HepG2 (cell line): ENCODE measurements around the gene ZBTB4. TPM values are rescaled to one million over a fixed set of nuclear protein-coding genes. Genes with fewer than 3 reads are reported as not detected.

Experiments used
- ATAC-seq: fragments of 200-7000 bp; cut with Tn5 transposase; 3 replicates; pipeline ENCODE4 v1.9.1; 2020; ENCODE audit warnings: mild to moderate bottlenecking, moderate library complexity
- BruUV-seq: library from RNA; stranded (reverse); fragments of 400-500 nt; replicated peaks from 2 replicates; lab custom pipeline; 2021; lab: Mats Ljungman, UMichigan
- CTCF ChIA-PET: fragments of 300-600 bp; formaldehyde crosslinking; extraction: SDS; loops from one replicate; lab custom pipeline; 2021; ENCODE audit warnings: low total read pairs, inconsistent platforms, low intra/inter-chr PET ratio; lab: Yijun Ruan, JAX
- POLR2A ChIA-PET: fragments of 350-600 bp; sonication (Branson Sonifier 250); formaldehyde crosslinking; loops from one replicate; lab custom pipeline; 2020; ENCODE audit warnings: antibody characterized with exemption, inconsistent platforms; lab: Yijun Ruan, JAX
- DNase-seq: peaks from one replicate; pipeline ENCODE4 v3.0.0-alpha.2; 2015; ENCODE audit warnings: low spot score
- FAIRE-seq: peaks from 3 replicates; lab custom pipeline; 2011; peaks lifted over from hg19 to GRCh38; lab: Jason Lieb, UNC
- H2AFZ ChIP-seq: one replicate; pipeline ENCODE4 v1.6.1; 2011; ENCODE audit warnings: low read length, inconsistent platforms
- H3K27ac ChIP-seq: fragments of 300-600 bp; 3 replicates; pipeline ENCODE4 v1.8.0; 2011; ENCODE audit warnings: mixed run types, mild to moderate bottlenecking, mixed read lengths, low read length, inconsistent platforms; ENCODE audit not compliant: insufficient read depth; ENCODE audit errors: extremely low read length
- H3K27me3 ChIP-seq, 2 experiments: fragments of 200-600 bp in 1 of 2; 2 replicates in 1 of 2; 3 replicates in 1 of 2; pipeline versions ENCODE4 v1.6.0 to v1.8.0; 2011; ENCODE audit warnings: low read length in 2 of 2, mild to moderate bottlenecking in 2 of 2, moderate library complexity in 2 of 2, inconsistent platforms in 1 of 2; ENCODE audit not compliant: insufficient read depth in 2 of 2, control insufficient read depth in 1 of 2
- H3K36me3 ChIP-seq, 2 experiments: fragments of 200-600 bp in 1 of 2; replicated peaks in 1 of 2; 2 replicates in 1 of 2; 3 replicates in 1 of 2; pipeline versions ENCODE4 v1.5.1 to v1.8.0; 2011; ENCODE audit warnings: low read length in 2 of 2, inconsistent platforms in 1 of 2; ENCODE audit not compliant: insufficient read depth in 2 of 2, control insufficient read depth in 1 of 2
- H3K4me1 ChIP-seq: 2 replicates; pipeline ENCODE4 v1.5.1; 2012; ENCODE audit warnings: low read length, inconsistent platforms; ENCODE audit not compliant: insufficient read depth
- H3K4me2 ChIP-seq: 2 replicates; pipeline ENCODE4 v1.6.0; 2011; ENCODE audit warnings: low read depth, low read length, inconsistent platforms
- H3K4me3 ChIP-seq, 3 experiments: fragments of 200-600 bp in 1 of 3; sonication (generic), shearing (Covaris generic) in 1 of 3; replicated peaks in 1 of 3; 2 replicates each; pipeline ENCODE4 v1.5.1; 2011 to 2016; ENCODE audit warnings: low read length in 3 of 3, inconsistent platforms in 2 of 3, low read depth in 2 of 3, mild to moderate bottlenecking in 2 of 3, control low read depth in 1 of 3, mixed read lengths in 1 of 3; ENCODE audit not compliant: insufficient read depth in 1 of 3
- H3K79me2 ChIP-seq: one replicate; pipeline ENCODE4 v1.6.1; 2011; ENCODE audit warnings: low read length, inconsistent platforms; ENCODE audit not compliant: insufficient read depth
- H3K9ac ChIP-seq: 2 replicates; pipeline ENCODE4 v1.6.0; 2011; ENCODE audit warnings: mild to moderate bottlenecking, low read depth, low read length, inconsistent platforms; ENCODE audit not compliant: insufficient read depth
- H3K9me3 ChIP-seq: 2 replicates; pipeline ENCODE4 v1.5.1; 2012; ENCODE audit warnings: mild to moderate bottlenecking, low read length
- H4K20me1 ChIP-seq: 2 replicates; pipeline ENCODE4 v1.6.0; 2011; ENCODE audit warnings: inconsistent platforms, mild to moderate bottlenecking, low read length, moderate library complexity; ENCODE audit not compliant: insufficient read depth
- ATAD3A ChIP-seq: sonication (generic); formaldehyde crosslinking; IDR thresholded peaks from 2 replicates; pipeline ENCODE4 v1.4.0; 2020; ENCODE audit warnings: missing genetic modification reagents
- HNF1B ChIP-seq: sonication (generic); formaldehyde crosslinking; IDR thresholded peaks from 2 replicates; pipeline ENCODE4 v1.5.1; 2020; ENCODE audit warnings: mild to moderate bottlenecking, moderate library complexity, missing genetic modification reagents
- MAFF ChIP-seq: IDR thresholded peaks from 2 replicates; pipeline ENCODE4 v1.6.1; 2011; ENCODE audit warnings: low read depth, low read length, improper control_type of control experiment
- SUZ12 ChIP-seq: fragments of 150-350 bp; IDR thresholded peaks from 2 replicates; pipeline ENCODE4 v1.6.1; 2014; ENCODE audit warnings: low read depth, low read length
- TEAD3 ChIP-seq: optimal IDR thresholded peaks from 2 replicates; pipeline ENCODE3; 2016; ENCODE audit warnings: borderline replicate concordance
- TOE1 ChIP-seq: sonication (generic); formaldehyde crosslinking; IDR thresholded peaks from 2 replicates; pipeline ENCODE4 v1.4.0; 2020; ENCODE audit warnings: mild to moderate bottlenecking, missing genetic modification reagents
- ZBTB4 ChIP-seq: sonication (generic); formaldehyde crosslinking; IDR thresholded peaks from 2 replicates; pipeline ENCODE4 v1.4.0; 2020; ENCODE audit warnings: missing genetic modification reagents, mild to moderate bottlenecking, borderline replicate concordance
- ZNF12 ChIP-seq: sonication (generic); formaldehyde crosslinking; IDR thresholded peaks from 2 replicates; pipeline ENCODE4 v1.5.0; 2020; ENCODE audit warnings: missing genetic modification reagents
- ZNF264 ChIP-seq: sonication (generic); formaldehyde crosslinking; IDR thresholded peaks from 2 replicates; pipeline ENCODE4 v1.4.0; 2020; ENCODE audit warnings: missing genetic modification reagents
- ZNF83 ChIP-seq: sonication (generic); formaldehyde crosslinking; IDR thresholded peaks from 2 replicates; pipeline ENCODE4 v1.4.0; 2020; ENCODE audit warnings: missing genetic modification reagents, mild to moderate bottlenecking, borderline replicate concordance
- WGBS: methylation state at CpG from one replicate; pipeline ENCODE4 v1.1.6; 2017; ENCODE audit warnings: low lambda C conversion rate; 5-methylcytosine and 5-hydroxymethylcytosine counted together
- in situ Hi-C: cut with HindIII; loops from 2 replicates; pipeline ENCODE4 v1.10.0; 2017; ENCODE audit warnings: low pct_unique_long_range_greater_than_20kb; ENCODE audit not compliant: extremely low pct_ligation_motif_present
- intact Hi-C: fragments of 100-400 bp; cut with micrococcal nuclease; formaldehyde crosslinking; loops from one replicate; pipeline ENCODE4 v1.10.0; 2022; ENCODE audit not compliant: unreplicated experiment
- polyA plus RNA-seq, 8 experiments: library from polyadenylated mRNA; depleted of rRNA in 3 of 8; stranded (reverse) in 7 of 8; unstranded in 1 of 8; fragments of >200 nt; fragmentation: Illumina TruSeq in 4 of 8; extraction: Trizol in 4 of 8; gene quantifications; 2 replicates each; pipeline versions ENCODE4 v1.2.1 to v1.2.3, GENCODE V29; 2011 to 2016; ENCODE audit warnings: low read depth in 4 of 8, missing spikeins in 1 of 8, mixed read lengths in 1 of 8; ENCODE audit not compliant: insufficient read depth in 1 of 8
- total RNA-seq, 5 experiments: library from RNA; depleted of rRNA; stranded (reverse); fragments of >200 nt; fragmentation: Illumina TruSeq; extraction: Trizol; gene quantifications; 2 replicates each; pipeline ENCODE4 v1.2.3, GENCODE V29; 2016; ENCODE audit warnings: low read depth in 1 of 5

The ZBTB4 gene
- total and polyA plus RNA-seq, 2 of the 13 experiments (the other 11 are each of a cell fraction or from before 2014, with no cell fraction given): 4.3 to 7.4 TPM

- 52% methylated on average over 7 of the region's 7 CpGs for WGBS
- H4K20me1 ChIP-seq: no peaks in the 10 kb centered on the region
- H3K4me1 ChIP-seq: peaks cover 60% of the 10 kb centered on the region
- peak overlapping the region; percentile 94 for H3K4me2 ChIP-seq
- intact Hi-C loops (no loop called here), in situ Hi-C loops (no loop called here)
- no peaks in the 10 kb centered on the region for H3K9me3 ChIP-seq
- H3K79me2 ChIP-seq: no peaks in the 10 kb centered on the region
- BruUV-seq: no TSS peak
- no peak for FAIRE-seq
- TF ChIP-seq TEAD3 (no peak), TOE1 (CRISPR knock-in tag) (no peak), MAFF (no peak), ZNF83 (CRISPR knock-in tag) (no peak), SUZ12 (no peak), HNF1B (no peak), ZNF12 (no peak), ZBTB4 (CRISPR knock-in tag) (no peak), ATAD3A (CRISPR knock-in tag) (no peak), ZNF264 (CRISPR knock-in tag) (no peak)
- ATAC-seq: no peak
- ChIA-PET CTCF (interaction anchor here (0.6 kb wide), 1 partner anchor 120 kb away, joined by 3 read pairs; no protein-coding TSS in a partner anchor), POLR2A (interaction anchor here (1.3 to 2.8 kb wide), 5 partner anchors 34 to 47 kb away, joined by 4 to 21 read pairs (median 7); partner anchors contain the start of genes PLSCR3, TMEM256 and ZBTB4)
- no peak overlapping the region for H3K27ac ChIP-seq
- no peak for DNase-seq
- 0 out of 2 replicates have a peak overlapping the region, but pooled peaks have one; percentile 68 for H3K9ac ChIP-seq
- peaks cover 6 to 27% of the 10 kb centered on the region in 2 experiments; a peak in 4 of 5 replicates for H3K27me3 ChIP-seq
- no peaks in the 10 kb centered on the region for H3K36me3 ChIP-seq
- H3K4me3 ChIP-seq: peak overlapping the region in 1 of 3 experiments; percentile 80; a peak in 3 of 6 replicates
- H2AFZ ChIP-seq: no peak overlapping the region
Measured at GRCh38 chr17:7441266-7441665, 38.2 kb downstream of the ZBTB4 start.
